ENCODE results near the gene CAPZA1.

DNA sequence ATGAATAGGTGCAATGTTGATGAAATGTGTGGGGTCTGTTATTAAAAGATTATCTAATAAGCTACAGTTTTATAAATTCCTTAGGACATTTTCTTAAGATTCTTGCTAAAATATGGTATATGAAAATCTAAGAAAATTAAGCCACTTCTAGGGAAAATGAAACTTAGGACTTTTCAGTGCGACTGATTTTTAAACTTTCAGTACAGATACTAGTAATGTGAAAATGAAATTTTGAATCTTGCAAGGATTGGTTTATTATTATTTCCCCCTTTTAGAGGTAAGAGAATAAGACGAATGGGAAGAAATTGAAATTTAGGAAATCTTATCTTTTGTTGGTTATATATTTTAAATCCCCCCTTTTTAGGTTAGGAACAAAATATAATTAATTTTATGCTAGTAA lies 16.4 kb downstream of the CAPZA1 start:
- TF ChIP-seq POLR2A (IDR thresholded peaks at IDR 0.05; ENCODE audit: low read length) (no peak), GATA1 (IDR thresholded peaks at IDR 0.05; ENCODE audit: low read depth, low read length) (no peak)

All from erythroblast (primary cell).